GM23248 (cell line): ENCODE measurements around the gene MACC1.

ENCODE experiments used
- EZH2 ChIP-seq: fragments of 200-600 bp; sonication (generic); IDR thresholded peaks from 2 replicates; pipeline ENCODE4 v1.6.1; 2018; ENCODE audit warnings: antibody characterized with exemption, mild to moderate bottlenecking; ENCODE audit not compliant: insufficient read depth, poor library complexity, severe bottlenecking
- EZH2phosphoT487 ChIP-seq: fragments of 200-600 bp; sonication (generic); IDR thresholded peaks from 2 replicates; pipeline ENCODE4 v1.6.1; 2018; ENCODE audit warnings: antibody characterized with exemption, moderate library complexity, mild to moderate bottlenecking, low read depth; ENCODE audit not compliant: insufficient read depth

GRCh38 chr7:20191391-20191869 is 25.8 kb downstream of the MACC1 start:
- TF ChIP-seq EZH2 (no peak), EZH2phosphoT487 (no peak)
